GM12878 (cell line): ENCODE measurements around the gene KDM2A. TPM values are rescaled to one million over a fixed set of nuclear protein-coding genes. Genes with fewer than 3 reads are reported as not detected.
A peak's percentile ranks its signal among the peaks of the same experiment; 100 is the strongest.

ENCODE experiments used
- ATF2 ChIP-seq: IDR thresholded peaks from 2 replicates; pipeline ENCODE4 v1.6.1; 2012; ENCODE audit warnings: low read length, inconsistent platforms
- DPF2 ChIP-seq: fragments of 450-650 bp; IDR thresholded peaks from 2 replicates; pipeline ENCODE4 v1.6.1; 2017; ENCODE audit warnings: mild to moderate bottlenecking
- FOS ChIP-seq: IDR thresholded peaks from 3 replicates; pipeline ENCODE4 v1.6.1; 2011; ENCODE audit warnings: borderline replicate concordance; ENCODE audit not compliant: insufficient read length; ENCODE audit errors: extremely low read depth
- HDGF ChIP-seq: fragments of 450-650 bp; IDR thresholded peaks from 2 replicates; pipeline ENCODE4 v1.6.1; 2016; ENCODE audit warnings: antibody characterized with exemption
- MYC ChIP-seq: IDR thresholded peaks from 2 replicates; pipeline ENCODE4 v1.6.1; 2011; ENCODE audit warnings: mild to moderate bottlenecking, low read length, moderate library complexity, inconsistent platforms; ENCODE audit not compliant: insufficient read depth, insufficient replicate concordance, insufficient read length, severe bottlenecking
- NBN ChIP-seq: fragments of 450-650 bp; IDR thresholded peaks from 2 replicates; pipeline ENCODE4 v1.6.1; 2016
- PKNOX1 ChIP-seq: fragments of 450-650 bp; IDR thresholded peaks from 2 replicates; pipeline ENCODE4 v1.6.1; 2016; ENCODE audit warnings: mild to moderate bottlenecking
- RBBP5 ChIP-seq: fragments of 200-600 bp; sonication (generic); conservative IDR thresholded peaks from 2 replicates; pipeline ENCODE4 v1.6.1; 2016
- RELB ChIP-seq: fragments of 450-650 bp; IDR thresholded peaks from 2 replicates; pipeline ENCODE4 v1.6.1; 2017; ENCODE audit warnings: low read depth, mild to moderate bottlenecking, moderate library complexity
- SIN3A ChIP-seq: IDR thresholded peaks from 2 replicates; pipeline ENCODE4 v1.6.1; 2012; ENCODE audit warnings: low read depth, low read length, improper control_type of control experiment
- SKIL ChIP-seq: fragments of 450-650 bp; IDR thresholded peaks from 2 replicates; pipeline ENCODE4 v1.6.1; 2017; ENCODE audit warnings: mild to moderate bottlenecking, low read depth, inconsistent platforms; ENCODE audit not compliant: poor library complexity, severe bottlenecking
- SMC3 ChIP-seq: IDR thresholded peaks from 2 replicates; pipeline ENCODE4 v1.6.1; 2011; ENCODE audit warnings: low read length, improper control_type of control experiment, borderline replicate concordance
- SP1 ChIP-seq: IDR thresholded peaks from one replicate; pipeline ENCODE4 v1.6.1; 2011; ENCODE audit warnings: low read depth, low read length
- TAF1 ChIP-seq: IDR thresholded peaks from 2 replicates; pipeline ENCODE4 v1.6.1; 2011; ENCODE audit warnings: mild to moderate bottlenecking, low read depth, low read length, borderline replicate concordance
- USF1 ChIP-seq: IDR thresholded peaks from 2 replicates; pipeline ENCODE4 v1.6.1; 2011; ENCODE audit warnings: borderline replicate concordance, low read depth, mild to moderate bottlenecking, moderate library complexity, mixed read lengths, low read length; ENCODE audit not compliant: insufficient read depth; ENCODE audit errors: extremely low read length
- ZBTB40 ChIP-seq: fragments of 450-650 bp; IDR thresholded peaks from 2 replicates; pipeline ENCODE4 v1.6.1; 2016; ENCODE audit warnings: mild to moderate bottlenecking, moderate library complexity, borderline replicate concordance
- polyA plus RNA-seq, 11 experiments: library from polyadenylated mRNA; depleted of rRNA in 4 of 11; unstranded in 6 of 11; stranded (reverse) in 5 of 11; fragments of >200 nt; fragmentation: Nextera tagmentation in 4 of 11; fragmentation: Illumina TruSeq in 1 of 11; extraction: Ambion mirVana in 4 of 11; extraction: Trizol in 1 of 11; gene quantifications; 1 replicate in 1 of 11; 2 replicates in 10 of 11; pipeline versions ENCODE4 v1.2.1 to v1.2.3, GENCODE V29; 2011 to 2016; ENCODE audit warnings: inconsistent platforms in 2 of 11, missing spikeins in 2 of 11, low read depth in 1 of 11
- total RNA-seq, 4 experiments: library from RNA; depleted of rRNA in 3 of 4; stranded (reverse); fragments of >200 nt in 3 of 4; fragmentation: Illumina TruSeq in 1 of 4; extraction: Trizol in 1 of 4; gene quantifications; 2 replicates each; pipeline versions ENCODE4 v1.2.1 to v1.2.3, GENCODE V29; 2013 to 2021

Gene KDM2A
- total and polyA plus RNA-seq, 10 of the 15 experiments (the other 5 are each of a cell fraction or from before 2014, with no cell fraction given): 10.5 to 69.3 (median 41.6) TPM

- peak; percentile 35; the same call in 1 of the 2 replicates for TF ChIP-seq ZBTB40
- TF ChIP-seq SP1: no peak
- TF ChIP-seq USF1: no peak
- TF ChIP-seq RELB: 0 out of 2 replicates have a peak, but pooled peaks have one; percentile 36
- peak; percentile 65 for TF ChIP-seq PKNOX1
- TF ChIP-seq DPF2: no peak
- TF ChIP-seq MYC: no peak
- 0 out of 2 replicates have a peak, but pooled peaks have one; percentile 40 for TF ChIP-seq SIN3A
- peak; percentile 68; the same call in 1 of the 2 replicates for TF ChIP-seq NBN
- TF ChIP-seq SKIL: no peak
- 0 out of 2 replicates have a peak, but pooled peaks have one; percentile 19 for TF ChIP-seq TAF1
- TF ChIP-seq SMC3: peak; percentile 91
- TF ChIP-seq RBBP5: no peak
- peak; percentile 88; the same call in 1 of the 2 replicates for TF ChIP-seq HDGF
- no peak for TF ChIP-seq FOS
- no peak for TF ChIP-seq ATF2
Measured at GRCh38 chr11:67262731-67263675, 143.9 kb downstream of the KDM2A start (continued).
